Neural cell (in vitro differentiated cells): ENCODE results near the gene P4HA2.

Source experiments
- EP300 ChIP-seq: fragments of 450-650 bp; conservative IDR thresholded peaks from 2 replicates; pipeline ENCODE4 v1.6.1; 2014; ENCODE audit warnings: antibody characterized with exemption, mild to moderate bottlenecking, moderate library complexity; ENCODE audit not compliant: poor library complexity, severe bottlenecking
- EZH2 ChIP-seq: fragments of 200-600, 300-800 bp; shearing (Covaris generic), sonication (generic); IDR thresholded peaks from 2 replicates; pipeline ENCODE4 v1.6.1; 2014; ENCODE audit warnings: antibody characterized with exemption, low read length, borderline replicate concordance, mild to moderate bottlenecking; ENCODE audit not compliant: insufficient read depth, poor library complexity, severe bottlenecking
- POLR2AphosphoS5 ChIP-seq: IDR thresholded peaks from 2 replicates; pipeline ENCODE4 v1.6.1; 2012
- RAD21 ChIP-seq: fragments of 450-650 bp; conservative IDR thresholded peaks from 2 replicates; pipeline ENCODE4 v1.6.1; 2014; ENCODE audit warnings: antibody characterized with exemption, mild to moderate bottlenecking, moderate library complexity
- SMC3 ChIP-seq: fragments of 450-650 bp; conservative IDR thresholded peaks from 2 replicates; pipeline ENCODE4 v1.6.1; 2014; ENCODE audit warnings: antibody characterized with exemption, mild to moderate bottlenecking, moderate library complexity; ENCODE audit not compliant: poor library complexity
- TAF1 ChIP-seq: IDR thresholded peaks from 2 replicates; pipeline ENCODE4 v1.6.1; 2012; ENCODE audit warnings: low read depth
- TF ChIP-seq, protein P1 (sequence below): fragments of 450-650 bp; IDR thresholded peaks from 2 replicates; pipeline ENCODE4 v1.5.1; 2014; ENCODE audit warnings: antibody characterized with exemption, mild to moderate bottlenecking, moderate library complexity; ENCODE audit not compliant: poor library complexity, severe bottlenecking
- TF ChIP-seq, protein P2 (sequence below): IDR thresholded peaks from 2 replicates; pipeline ENCODE4 v1.6.1; 2012; ENCODE audit warnings: borderline replicate concordance

DNA sequence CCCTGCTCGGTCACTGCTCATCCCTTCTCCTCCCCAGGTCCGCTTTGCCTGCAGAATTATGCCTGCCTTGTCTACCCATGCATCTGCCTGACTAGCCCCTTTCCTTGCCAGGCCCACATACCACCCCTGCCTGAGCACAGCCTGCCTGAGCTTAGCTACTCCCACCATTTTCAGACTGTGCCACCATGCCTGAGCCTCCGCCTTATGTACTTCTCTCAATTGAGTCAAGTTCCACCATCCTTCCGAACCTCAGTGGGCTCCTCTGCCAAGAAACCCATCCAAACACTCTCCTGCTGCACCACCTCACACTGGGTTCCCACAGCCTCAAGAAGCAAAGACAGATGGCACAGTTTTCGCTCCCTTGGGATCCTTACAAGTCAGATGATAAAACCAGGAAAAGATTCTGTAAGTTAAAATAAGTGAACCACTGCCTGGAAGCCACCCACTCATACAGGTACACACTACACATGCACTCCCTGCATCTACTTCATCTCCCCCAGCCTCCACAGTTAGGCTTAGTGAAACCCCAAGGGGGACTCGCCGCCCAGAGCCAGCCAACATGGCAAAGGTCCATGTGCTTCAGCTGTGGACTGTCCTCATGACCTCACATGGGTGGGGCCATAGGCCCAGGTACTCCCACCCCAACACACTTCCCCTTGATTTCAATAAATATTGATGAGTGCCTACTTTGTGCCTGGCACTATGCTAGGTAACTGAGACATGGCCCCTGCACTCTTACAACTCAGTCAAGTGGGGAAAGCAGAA, 23.1 kb downstream of the P4HA2 start:
- TF ChIP-seq, protein P1, sequence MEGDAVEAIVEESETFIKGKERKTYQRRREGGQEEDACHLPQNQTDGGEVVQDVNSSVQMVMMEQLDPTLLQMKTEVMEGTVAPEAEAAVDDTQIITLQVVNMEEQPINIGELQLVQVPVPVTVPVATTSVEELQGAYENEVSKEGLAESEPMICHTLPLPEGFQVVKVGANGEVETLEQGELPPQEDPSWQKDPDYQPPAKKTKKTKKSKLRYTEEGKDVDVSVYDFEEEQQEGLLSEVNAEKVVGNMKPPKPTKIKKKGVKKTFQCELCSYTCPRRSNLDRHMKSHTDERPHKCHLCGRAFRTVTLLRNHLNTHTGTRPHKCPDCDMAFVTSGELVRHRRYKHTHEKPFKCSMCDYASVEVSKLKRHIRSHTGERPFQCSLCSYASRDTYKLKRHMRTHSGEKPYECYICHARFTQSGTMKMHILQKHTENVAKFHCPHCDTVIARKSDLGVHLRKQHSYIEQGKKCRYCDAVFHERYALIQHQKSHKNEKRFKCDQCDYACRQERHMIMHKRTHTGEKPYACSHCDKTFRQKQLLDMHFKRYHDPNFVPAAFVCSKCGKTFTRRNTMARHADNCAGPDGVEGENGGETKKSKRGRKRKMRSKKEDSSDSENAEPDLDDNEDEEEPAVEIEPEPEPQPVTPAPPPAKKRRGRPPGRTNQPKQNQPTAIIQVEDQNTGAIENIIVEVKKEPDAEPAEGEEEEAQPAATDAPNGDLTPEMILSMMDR, result no peak
- TF ChIP-seq POLR2AphosphoS5, result no peak
- TF ChIP-seq RAD21, result no peak
- TF ChIP-seq, protein P2, sequence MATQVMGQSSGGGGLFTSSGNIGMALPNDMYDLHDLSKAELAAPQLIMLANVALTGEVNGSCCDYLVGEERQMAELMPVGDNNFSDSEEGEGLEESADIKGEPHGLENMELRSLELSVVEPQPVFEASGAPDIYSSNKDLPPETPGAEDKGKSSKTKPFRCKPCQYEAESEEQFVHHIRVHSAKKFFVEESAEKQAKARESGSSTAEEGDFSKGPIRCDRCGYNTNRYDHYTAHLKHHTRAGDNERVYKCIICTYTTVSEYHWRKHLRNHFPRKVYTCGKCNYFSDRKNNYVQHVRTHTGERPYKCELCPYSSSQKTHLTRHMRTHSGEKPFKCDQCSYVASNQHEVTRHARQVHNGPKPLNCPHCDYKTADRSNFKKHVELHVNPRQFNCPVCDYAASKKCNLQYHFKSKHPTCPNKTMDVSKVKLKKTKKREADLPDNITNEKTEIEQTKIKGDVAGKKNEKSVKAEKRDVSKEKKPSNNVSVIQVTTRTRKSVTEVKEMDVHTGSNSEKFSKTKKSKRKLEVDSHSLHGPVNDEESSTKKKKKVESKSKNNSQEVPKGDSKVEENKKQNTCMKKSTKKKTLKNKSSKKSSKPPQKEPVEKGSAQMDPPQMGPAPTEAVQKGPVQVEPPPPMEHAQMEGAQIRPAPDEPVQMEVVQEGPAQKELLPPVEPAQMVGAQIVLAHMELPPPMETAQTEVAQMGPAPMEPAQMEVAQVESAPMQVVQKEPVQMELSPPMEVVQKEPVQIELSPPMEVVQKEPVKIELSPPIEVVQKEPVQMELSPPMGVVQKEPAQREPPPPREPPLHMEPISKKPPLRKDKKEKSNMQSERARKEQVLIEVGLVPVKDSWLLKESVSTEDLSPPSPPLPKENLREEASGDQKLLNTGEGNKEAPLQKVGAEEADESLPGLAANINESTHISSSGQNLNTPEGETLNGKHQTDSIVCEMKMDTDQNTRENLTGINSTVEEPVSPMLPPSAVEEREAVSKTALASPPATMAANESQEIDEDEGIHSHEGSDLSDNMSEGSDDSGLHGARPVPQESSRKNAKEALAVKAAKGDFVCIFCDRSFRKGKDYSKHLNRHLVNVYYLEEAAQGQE, result no peak
- TF ChIP-seq EP300, result no peak
- TF ChIP-seq TAF1, result no peak
- no peak for TF ChIP-seq SMC3
- no peak for TF ChIP-seq EZH2
